LNCAP (cell line): ENCODE data around the gene PRRX1.

Experiments
- TF ChIP-seq, protein P1 (sequence below): fragments of 450-650 bp; IDR thresholded peaks from 2 replicates; pipeline ENCODE4 v1.5.1; 2017; ENCODE audit warnings: mild to moderate bottlenecking

PRRX1 gene

DNA sequence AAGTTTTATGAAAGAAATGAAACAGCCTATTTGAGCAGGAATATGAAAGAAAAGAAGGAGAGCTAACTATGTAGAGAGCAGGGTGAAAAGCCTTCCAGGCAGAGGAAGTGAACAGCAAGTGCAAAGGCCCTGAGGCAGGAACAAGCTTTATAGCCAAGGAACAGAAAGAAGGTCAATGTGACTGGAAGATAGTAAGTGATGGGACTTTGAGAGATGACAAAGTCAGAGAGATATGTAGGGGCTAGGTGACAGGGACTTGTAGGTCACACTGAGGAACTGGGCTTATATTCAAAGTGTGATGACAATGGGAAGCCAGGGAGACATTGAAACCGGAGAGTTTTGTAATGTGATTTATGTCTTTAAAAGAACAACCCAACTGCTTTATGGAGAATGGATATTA, 18.9 kb downstream of the PRRX1 start:
- TF ChIP-seq, protein P1, sequence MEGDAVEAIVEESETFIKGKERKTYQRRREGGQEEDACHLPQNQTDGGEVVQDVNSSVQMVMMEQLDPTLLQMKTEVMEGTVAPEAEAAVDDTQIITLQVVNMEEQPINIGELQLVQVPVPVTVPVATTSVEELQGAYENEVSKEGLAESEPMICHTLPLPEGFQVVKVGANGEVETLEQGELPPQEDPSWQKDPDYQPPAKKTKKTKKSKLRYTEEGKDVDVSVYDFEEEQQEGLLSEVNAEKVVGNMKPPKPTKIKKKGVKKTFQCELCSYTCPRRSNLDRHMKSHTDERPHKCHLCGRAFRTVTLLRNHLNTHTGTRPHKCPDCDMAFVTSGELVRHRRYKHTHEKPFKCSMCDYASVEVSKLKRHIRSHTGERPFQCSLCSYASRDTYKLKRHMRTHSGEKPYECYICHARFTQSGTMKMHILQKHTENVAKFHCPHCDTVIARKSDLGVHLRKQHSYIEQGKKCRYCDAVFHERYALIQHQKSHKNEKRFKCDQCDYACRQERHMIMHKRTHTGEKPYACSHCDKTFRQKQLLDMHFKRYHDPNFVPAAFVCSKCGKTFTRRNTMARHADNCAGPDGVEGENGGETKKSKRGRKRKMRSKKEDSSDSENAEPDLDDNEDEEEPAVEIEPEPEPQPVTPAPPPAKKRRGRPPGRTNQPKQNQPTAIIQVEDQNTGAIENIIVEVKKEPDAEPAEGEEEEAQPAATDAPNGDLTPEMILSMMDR: no peak

DNA sequence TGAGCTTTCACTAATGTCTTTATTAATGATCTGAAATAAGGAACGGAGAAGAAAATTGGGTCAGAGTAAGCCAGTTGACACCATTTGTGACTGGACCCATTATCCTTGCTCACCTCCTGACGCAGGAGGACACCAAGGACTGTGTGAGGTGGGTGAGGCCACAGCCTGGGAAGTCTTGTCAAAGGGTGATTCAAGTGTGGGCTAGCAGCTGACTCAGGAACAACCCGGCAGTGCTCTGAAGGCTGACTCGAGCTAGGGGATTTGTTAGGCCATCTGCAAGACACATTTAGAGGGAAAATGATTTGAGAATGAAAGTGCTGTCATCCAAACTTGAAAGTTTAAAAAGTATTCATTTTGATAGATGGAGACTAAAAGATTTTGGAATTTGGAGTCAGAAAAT, 21.2 kb downstream of the PRRX1 start:
- TF ChIP-seq, protein P1: no peak

DNA sequence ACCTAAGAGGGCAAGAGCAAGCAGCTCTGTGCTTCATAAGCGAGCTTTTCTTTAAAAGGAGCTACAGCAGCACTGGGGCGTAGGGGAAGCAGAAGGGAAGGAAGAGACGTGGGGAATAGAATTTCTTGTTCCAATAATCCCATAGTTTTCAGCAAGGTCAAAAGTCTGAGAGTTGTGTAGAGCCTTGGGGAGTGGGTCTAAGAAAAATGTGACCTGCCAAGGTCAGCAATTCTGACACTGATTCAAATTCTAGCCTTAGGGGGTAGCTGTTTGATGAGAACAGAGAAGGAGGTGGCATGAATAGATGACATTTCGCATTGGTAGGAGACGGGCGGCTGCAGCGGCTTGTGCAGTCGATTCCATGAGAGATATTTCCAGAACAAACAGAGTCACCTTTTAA, 22.4 kb downstream of the PRRX1 start:
- TF ChIP-seq, protein P1: no peak

DNA sequence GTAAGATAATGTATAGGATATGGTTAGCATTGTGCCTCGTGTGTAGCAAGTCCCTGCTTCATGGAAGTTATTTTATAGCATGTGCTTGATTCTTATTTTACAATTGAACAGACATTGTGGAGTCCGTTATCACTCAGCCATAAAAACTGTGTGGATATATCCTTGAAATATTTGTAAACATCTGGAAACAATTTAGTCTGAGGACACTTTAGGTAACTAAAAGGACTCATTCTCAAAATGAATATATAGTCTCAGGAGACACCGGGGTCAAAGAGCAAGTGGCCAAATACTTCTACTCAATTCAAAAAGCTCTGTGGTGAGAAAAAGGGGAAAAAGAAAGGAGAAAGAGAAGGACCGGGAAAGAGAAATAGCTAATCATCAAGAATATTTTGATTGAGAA, 23.7 kb downstream of the PRRX1 start:
- TF ChIP-seq, protein P1: no peak

DNA sequence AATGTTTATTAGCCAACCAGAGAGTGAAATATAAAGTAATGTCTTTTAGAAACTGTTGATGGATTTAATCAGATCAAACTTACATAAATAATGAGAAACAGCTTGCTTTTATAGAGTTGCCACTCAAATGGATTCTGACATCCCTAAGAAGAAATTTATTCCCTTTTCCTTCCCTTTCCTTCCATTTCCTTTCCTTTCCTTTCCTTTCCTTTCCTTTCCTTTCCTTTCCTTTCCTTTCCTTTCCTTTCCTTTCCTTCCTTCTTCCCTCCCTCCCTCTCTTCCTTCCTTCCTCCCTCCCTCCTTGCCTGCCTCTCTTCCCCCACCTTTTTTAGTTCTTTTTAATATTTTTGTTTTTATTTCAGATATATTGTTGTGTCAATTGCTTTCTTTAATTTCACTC, 27.3 kb downstream of the PRRX1 start:
- TF ChIP-seq, protein P1: no peak

DNA sequence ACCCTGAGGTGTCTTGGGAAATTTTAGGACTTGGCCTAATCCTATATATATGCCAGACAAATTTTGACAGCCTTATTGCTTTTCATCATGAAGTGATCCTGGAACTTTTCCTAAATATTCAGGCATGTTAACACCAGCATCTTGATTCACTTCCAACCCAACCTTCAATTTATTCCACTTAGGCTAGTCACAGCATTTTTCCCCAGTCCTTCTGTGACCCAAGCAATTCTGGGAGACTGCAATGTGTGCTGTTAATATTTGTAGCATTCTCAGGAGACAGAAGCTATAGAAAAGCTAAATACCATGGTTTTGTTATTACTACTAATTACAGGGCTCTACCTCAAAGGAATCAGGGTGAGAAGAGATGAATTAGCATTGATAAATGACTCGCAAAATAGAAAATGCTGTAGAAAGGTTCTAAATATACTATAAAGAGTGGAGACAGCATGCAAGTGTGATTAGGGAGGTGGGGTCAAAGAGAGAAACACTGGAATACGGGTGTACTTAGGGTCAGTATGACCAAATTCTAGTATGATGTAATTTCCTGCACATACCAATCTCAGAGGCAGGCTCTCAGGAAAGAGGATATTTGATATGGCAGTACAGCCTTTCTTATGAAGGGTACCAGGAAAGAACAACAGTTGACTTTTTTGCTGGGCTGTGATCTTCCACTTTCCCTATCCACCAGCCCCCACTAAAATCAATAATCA, 29.1 kb downstream of the PRRX1 start:
- TF ChIP-seq, protein P1: no peak

DNA sequence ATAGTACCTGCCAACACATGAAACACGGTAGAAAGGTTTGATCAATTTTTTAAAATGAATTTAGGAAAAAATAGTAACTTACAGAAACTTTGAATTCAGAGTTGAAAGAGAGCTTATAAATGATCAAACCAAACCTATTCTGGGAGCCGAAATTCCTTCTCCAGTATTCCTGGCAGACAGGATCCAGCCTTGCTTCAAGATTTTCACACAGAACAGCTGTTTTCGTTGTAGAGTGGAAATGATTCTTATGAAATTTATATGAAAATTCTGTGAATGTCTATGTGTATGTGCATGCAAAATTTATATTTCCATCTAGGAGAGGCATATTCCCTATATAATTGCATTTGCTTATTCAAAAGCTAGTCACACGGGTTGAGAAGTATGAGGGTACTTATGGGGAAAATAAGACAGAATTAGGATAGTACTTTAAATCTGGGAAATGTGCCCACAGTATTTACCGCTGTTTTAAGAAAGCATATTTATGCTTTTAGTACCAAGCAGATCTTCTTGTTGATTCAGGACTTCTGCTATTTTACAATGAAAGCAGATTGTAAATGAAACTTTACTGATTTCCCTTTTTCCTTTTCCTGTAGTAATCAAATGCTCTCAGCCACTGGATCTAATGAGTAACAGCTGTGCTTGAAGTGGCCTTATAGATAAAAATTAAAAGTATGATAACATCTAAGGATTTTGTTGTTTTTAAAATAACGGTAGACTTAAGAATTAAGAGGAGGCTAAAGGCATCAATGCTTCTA, 30.4 kb downstream of the PRRX1 start:
- TF ChIP-seq, protein P1: no peak
